Mucosa of rectum (tissue), 2 donors: ENCODE results near the gene TMC3.

Experiments used
- H3K27ac ChIP-seq, 2 donors: one replicate each; pipeline ENCODE4 v1.7.0; 2013; ENCODE audit warnings: inconsistent platforms in 2 of 2, low read depth in 2 of 2, low read length in 2 of 2
- H3K27me3 ChIP-seq, 2 donors: one replicate each; pipeline ENCODE4 v1.7.0; 2013; ENCODE audit warnings: low read length in 2 of 2; ENCODE audit not compliant: control insufficient read depth in 2 of 2, insufficient read depth in 2 of 2
- H3K36me3 ChIP-seq, 2 donors: one replicate each; pipeline ENCODE4 v1.7.0; 2013; ENCODE audit warnings: low read length in 2 of 2; ENCODE audit not compliant: control insufficient read depth in 2 of 2, insufficient read depth in 2 of 2
- H3K4me1 ChIP-seq, 2 donors: one replicate each; pipeline ENCODE4 v1.7.0; 2013; ENCODE audit warnings: low read length in 2 of 2, mild to moderate bottlenecking in 1 of 2; ENCODE audit not compliant: control insufficient read depth in 2 of 2, insufficient read depth in 2 of 2
- H3K4me3 ChIP-seq, 2 donors: one replicate each; pipeline ENCODE4 v1.7.0; 2013; ENCODE audit warnings: low read length in 2 of 2
- H3K9ac ChIP-seq, 2 donors: one replicate each; pipeline ENCODE4 v1.7.0; 2013; ENCODE audit warnings: low read length in 2 of 2, low read depth in 1 of 2, mild to moderate bottlenecking in 1 of 2
- H3K9me3 ChIP-seq, 2 donors: one replicate each; pipeline ENCODE4 v1.7.0; 2013; ENCODE audit warnings: low read length in 2 of 2; ENCODE audit not compliant: control insufficient read depth in 2 of 2
- donor health status: healthy.
- donor health status: Normal muscosa, but diverticular disease.

TMC3 gene

GRCh38 chr15:81373176-81373575, 837 bp downstream of the TMC3 start:
- Histone ChIP-seq H3K9ac (no peak overlapping the region), H3K4me1 (no peaks in the 10 kb centered on the region), H3K27me3 (no peaks in the 10 kb centered on the region), H3K27ac (no peak overlapping the region), H3K9me3 (no peaks in the 10 kb centered on the region), H3K4me3 (no peak overlapping the region), H3K36me3 (no peaks in the 10 kb centered on the region)

- H3K9ac ChIP-seq = no peak overlapping the region
- H3K4me3 ChIP-seq = no peak overlapping the region
- H3K27me3 ChIP-seq = no peaks in the 10 kb centered on the region
- no peak overlapping the region for H3K27ac ChIP-seq
- no peaks in the 10 kb centered on the region for H3K4me1 ChIP-seq
- H3K9me3 ChIP-seq = no peaks in the 10 kb centered on the region
- no peaks in the 10 kb centered on the region for H3K36me3 ChIP-seq
These were observed 1.4 kb downstream of the TMC3 start for GRCh38 chr15:81372575-81372974.

- Histone ChIP-seq H3K9me3 (no peaks in the 10 kb centered on the region), H3K4me3 (no peak overlapping the region), H3K36me3 (no peaks in the 10 kb centered on the region), H3K9ac (no peak overlapping the region), H3K27me3 (no peaks in the 10 kb centered on the region), H3K4me1 (peaks cover 0 to 2% of the 10 kb centered on the region in 2 donors), H3K27ac (no peak overlapping the region)
These were observed 10.1 kb downstream of the TMC3 start for GRCh38 chr15:81363718-81364500.

GRCh38 chr15:81363276-81363675, 10.7 kb downstream of the TMC3 start:
- no peaks in the 10 kb centered on the region for H3K27me3 ChIP-seq

GRCh38 chr15:81362790-81363189, 11.2 kb downstream of the TMC3 start:
- no peak overlapping the region for H3K27ac ChIP-seq
- no peaks in the 10 kb centered on the region for H3K27me3 ChIP-seq
- H3K4me1 ChIP-seq = peaks cover 0 to 2% of the 10 kb centered on the region in 2 donors
- no peak overlapping the region for H3K4me3 ChIP-seq
- no peaks in the 10 kb centered on the region for H3K9me3 ChIP-seq
- H3K9ac ChIP-seq = no peak overlapping the region
- H3K36me3 ChIP-seq = no peaks in the 10 kb centered on the region

More at GRCh38 chr15:81363276-81363675, 10.7 kb downstream of the TMC3 start:
- no peak overlapping the region for H3K9ac ChIP-seq
- H3K9me3 ChIP-seq = no peaks in the 10 kb centered on the region
- H3K36me3 ChIP-seq = no peaks in the 10 kb centered on the region
- H3K4me3 ChIP-seq = no peak overlapping the region
- H3K4me1 ChIP-seq = peaks cover 0 to 2% of the 10 kb centered on the region in 2 donors
- no peak overlapping the region for H3K27ac ChIP-seq

- Histone ChIP-seq H3K27me3 (no peaks in the 10 kb centered on the region), H3K36me3 (no peaks in the 10 kb centered on the region), H3K4me1 (peaks cover 0 to 2% of the 10 kb centered on the region in 2 donors), H3K27ac (no peak overlapping the region), H3K9me3 (no peaks in the 10 kb centered on the region), H3K4me3 (no peak overlapping the region), H3K9ac (no peak overlapping the region)
These were observed 12.1 kb downstream of the TMC3 start for GRCh38 chr15:81361891-81362290.

GRCh38 chr15:81360491-81360890, 13.5 kb downstream of the TMC3 start:
- Histone ChIP-seq H3K4me3 (no peak overlapping the region), H3K27me3 (no peaks in the 10 kb centered on the region), H3K9ac (no peak overlapping the region), H3K4me1 (peaks cover 0 to 2% of the 10 kb centered on the region in 2 donors), H3K36me3 (no peaks in the 10 kb centered on the region), H3K9me3 (no peaks in the 10 kb centered on the region), H3K27ac (no peak overlapping the region)

GRCh38 chr15:81358248-81358647, 15.8 kb downstream of the TMC3 start:
- Histone ChIP-seq H3K9me3 (no peaks in the 10 kb centered on the region), H3K4me1 (no peaks in the 10 kb centered on the region), H3K4me3 (no peak overlapping the region), H3K36me3 (no peaks in the 10 kb centered on the region), H3K9ac (no peak overlapping the region), H3K27me3 (no peaks in the 10 kb centered on the region), H3K27ac (no peak overlapping the region)

GRCh38 chr15:81357180-81357686, 16.8 kb downstream of the TMC3 start:
- Histone ChIP-seq H3K4me1 (no peaks in the 10 kb centered on the region), H3K36me3 (no peaks in the 10 kb centered on the region), H3K27me3 (no peaks in the 10 kb centered on the region), H3K4me3 (no peak overlapping the region), H3K9ac (no peak overlapping the region), H3K27ac (no peak overlapping the region), H3K9me3 (no peaks in the 10 kb centered on the region)

- Histone ChIP-seq H3K27ac (no peak overlapping the region), H3K36me3 (no peaks in the 10 kb centered on the region), H3K27me3 (no peaks in the 10 kb centered on the region), H3K4me1 (no peaks in the 10 kb centered on the region), H3K9ac (no peak overlapping the region), H3K4me3 (no peak overlapping the region), H3K9me3 (no peaks in the 10 kb centered on the region)
These were observed 17.8 kb downstream of the TMC3 start for GRCh38 chr15:81356252-81356651.
